ENCODE results near the gene SCT.

Gene SCT

GRCh38 chr11:643366-643765 is 16.4 kb upstream of the SCT start:
- no peak for DNase-seq

DNA sequence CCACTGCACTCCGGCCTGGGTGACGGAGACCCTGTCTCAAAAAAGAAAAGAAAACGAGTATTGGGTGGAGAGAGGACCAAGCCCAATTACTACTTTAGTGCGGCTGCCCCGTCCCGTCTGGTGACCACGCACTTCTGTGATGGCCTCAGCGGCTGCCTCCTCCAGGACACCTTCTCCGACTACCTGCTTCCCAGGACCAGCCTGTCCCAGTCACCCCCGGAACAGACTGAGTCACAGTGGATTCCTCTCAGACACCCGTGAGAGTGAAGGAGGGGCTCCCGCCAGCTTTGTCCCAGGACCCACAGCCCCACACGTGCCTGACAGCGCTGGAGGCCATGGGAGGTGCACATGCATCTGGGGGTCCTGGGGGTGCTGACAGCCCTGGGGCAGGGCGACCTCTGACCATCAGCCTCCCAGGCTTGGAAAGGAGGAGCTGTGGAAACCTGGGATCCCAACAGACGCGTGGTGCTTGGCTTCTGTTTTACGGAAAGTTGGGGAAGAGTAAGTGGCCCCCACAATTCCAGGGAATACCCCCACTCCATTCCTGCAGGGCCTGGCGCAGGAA is 14.9 kb upstream of the SCT start:
- no peak for DNase-seq

DNA sequence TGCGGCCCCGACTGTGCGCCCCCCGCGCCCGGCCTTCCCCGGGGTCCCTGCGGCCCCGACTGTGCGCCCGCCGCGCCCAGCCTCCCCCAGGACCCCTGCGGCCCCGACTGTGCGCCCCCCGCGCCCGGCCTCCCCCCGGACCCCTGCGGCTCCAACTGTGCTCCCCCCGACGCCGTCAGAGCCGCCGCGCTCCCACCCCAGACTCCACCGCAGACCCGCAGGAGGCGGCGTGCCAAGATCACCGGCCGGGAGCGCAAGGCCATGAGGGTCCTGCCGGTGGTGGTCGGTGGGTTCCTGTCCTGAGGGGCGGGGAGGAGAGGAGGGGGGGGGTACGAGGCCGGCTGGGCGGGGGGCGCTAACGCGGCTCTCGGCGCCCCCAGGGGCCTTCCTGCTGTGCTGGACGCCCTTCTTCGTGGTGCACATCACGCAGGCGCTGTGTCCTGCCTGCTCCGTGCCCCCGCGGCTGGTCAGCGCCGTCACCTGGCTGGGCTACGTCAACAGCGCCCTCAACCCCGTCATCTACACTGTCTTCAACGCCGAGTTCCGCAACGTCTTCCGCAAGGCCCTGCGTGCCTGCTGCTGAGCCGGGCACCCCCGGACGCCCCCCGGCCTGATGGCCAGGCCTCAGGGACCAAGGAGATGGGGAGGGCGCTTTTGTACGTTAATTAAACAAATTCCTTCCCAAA is 13.2 kb upstream of the SCT start:
- DNase-seq: peak in 1 of 2 donors; percentile 28

DNA sequence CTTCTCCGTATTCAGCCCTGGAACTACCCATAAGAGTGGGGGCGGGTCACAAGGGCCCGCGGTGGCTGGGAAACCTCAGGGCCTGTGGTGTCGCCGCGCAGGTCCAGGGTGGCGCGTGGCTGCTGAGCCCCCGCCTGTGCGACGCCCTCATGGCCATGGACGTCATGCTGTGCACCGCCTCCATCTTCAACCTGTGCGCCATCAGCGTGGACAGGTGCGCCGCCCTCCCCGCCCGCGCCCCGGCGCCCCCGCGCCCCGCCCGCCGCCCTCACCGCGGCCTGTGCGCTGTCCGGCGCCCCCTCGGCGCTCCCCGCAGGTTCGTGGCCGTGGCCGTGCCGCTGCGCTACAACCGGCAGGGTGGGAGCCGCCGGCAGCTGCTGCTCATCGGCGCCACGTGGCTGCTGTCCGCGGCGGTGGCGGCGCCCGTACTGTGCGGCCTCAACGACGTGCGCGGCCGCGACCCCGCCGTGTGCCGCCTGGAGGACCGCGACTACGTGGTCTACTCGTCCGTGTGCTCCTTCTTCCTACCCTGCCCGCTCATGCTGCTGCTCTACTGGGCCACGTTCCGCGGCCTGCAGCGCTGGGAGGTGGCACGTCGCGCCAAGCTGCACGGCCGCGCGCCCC is 12.5 kb upstream of the SCT start:
- DNase-seq: no peak

- no peak for DNase-seq
Measured at GRCh38 chr11:638631-639331, 11.8 kb upstream of the SCT start.

GRCh38 chr11:637593-638521 is 10.9 kb upstream of the SCT start:
- DNase-seq: no peak

GRCh38 chr11:637333-637592 is 10.3 kb upstream of the SCT start:
- DNase-seq: no peak

DNA sequence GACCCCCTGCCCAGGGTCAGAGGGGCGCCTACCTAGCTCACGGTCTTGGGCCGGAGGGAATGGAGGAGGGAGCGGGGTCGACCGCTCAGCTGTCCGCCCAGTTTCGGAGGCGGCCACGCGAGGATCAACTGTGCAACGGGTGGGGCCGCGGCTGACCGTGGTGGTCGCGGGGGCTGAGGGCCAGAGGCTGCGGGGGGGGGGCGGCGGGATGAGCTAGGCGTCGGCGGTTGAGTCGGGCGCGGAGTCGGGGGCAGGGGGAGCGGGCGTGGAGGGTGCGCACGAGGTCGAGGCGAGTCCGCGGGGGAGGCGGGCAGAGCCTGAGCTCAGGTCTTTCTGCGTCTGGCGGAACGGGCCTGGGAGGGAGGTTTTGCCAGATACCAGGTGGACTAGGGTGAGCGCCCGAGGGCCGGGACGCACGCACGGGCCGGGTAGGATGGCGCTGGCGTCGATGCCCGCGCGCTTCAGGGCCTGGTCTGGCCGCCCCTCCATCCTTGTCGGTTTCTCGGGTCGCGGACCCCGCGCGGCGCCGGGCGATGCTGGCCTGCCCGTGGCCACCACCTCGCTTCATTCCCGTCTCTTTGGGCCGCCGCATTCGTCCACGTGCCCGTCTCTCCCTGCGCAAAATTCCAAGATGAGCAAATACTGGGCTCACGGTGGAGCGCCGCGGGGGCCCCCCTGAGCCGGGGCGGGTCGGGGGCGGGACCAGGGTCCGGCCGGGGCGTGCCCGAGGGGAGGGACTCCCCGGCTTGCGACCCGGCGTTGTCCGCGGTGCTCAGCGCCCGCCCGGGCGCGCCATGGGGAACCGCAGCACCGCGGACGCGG is 9.7 kb upstream of the SCT start, which contains the start of gene DRD4:
TSS of gene DRD4 (plus strand) at position 759 of the 822 bp plus-strand sequence. CDS start at position 795, 36 bp downstream.
- DNase-seq: no peak

DNA sequence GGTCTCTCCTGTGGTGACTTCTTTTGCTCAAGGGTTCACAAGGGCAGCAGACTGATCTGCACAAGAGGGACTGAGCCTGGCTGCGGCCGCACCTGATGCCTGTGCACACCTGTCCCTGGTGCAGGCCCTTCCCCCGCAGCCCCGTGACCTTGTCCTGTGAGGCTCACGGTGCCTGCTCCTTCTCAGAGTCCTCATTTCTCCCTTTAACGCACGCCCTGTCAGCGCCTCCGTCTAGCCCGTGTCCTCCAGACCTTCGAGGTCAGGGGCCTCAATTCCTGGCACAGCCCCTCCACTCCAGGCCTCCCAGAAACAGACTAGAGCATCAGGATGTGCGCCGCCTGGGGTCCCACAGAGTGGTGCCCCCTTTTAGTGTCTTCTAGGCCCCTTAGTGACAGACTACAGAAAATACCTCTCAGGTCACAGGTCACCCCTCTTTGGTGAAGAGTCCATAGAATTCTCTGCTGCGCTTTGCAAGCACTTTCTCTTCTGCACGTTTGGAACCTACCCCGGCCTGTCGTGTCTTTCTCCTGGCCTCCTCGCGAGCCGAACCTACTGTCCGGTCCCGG is 9.0 kb upstream of the SCT start:
- DNase-seq: no peak

GRCh38 chr11:630871-631270 is 3.9 kb upstream of the SCT start:
- no peak for DNase-seq

DNA sequence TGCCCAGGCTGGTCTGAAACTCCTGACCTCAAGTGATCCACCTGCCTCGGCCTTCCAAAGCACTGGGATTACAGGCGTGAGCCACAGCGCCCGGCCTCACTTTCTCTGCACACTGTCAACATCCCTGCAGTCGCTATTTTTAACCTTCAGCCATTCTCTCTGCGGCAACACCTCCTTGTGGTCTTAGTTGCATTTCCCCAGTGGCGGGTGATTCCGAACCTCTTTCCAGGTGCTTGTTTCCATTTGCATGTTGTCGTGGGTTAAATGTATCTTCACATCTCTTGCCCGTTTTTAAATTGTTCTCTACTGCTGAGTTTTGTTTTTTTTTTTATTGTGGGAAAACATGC is 2.2 kb upstream of the SCT start:
- peak; percentile 26 to 63 for DNase-seq

DNA sequence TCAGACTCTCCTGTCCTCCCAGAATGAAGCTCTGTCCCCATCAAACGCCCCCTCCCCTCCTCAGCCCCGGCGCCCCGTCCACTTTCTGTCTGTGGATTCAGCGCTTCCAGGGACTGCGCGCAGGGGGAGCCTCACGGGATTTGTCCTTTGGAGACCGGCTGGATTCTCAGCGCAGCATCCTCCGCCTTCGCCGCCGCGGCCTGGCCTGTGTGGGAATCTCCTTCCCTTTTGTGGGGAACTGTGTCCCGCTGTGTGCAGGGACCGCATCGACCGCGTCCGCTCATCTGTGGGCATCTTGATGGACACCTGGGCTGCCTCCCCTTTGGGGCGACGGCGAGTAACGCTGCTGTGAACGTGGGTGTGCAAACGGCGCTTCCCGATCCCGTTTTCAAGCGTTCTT is 1.1 kb upstream of the SCT start:
- no peak for DNase-seq

DNA sequence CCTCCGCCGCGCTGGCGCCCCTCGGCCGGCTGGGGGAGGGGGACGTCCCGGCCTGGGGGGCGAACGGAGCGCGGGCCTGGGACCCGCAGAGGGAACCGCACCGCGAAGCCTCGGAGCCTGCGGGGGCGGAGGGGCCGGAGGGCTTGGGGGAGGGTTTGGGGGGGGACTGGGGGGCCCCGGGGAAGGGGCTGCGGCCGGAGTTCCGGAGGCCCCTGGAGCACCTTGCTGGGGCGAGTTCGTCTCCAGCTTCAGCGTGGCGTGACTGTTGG is 261 bp upstream of the SCT start:
- DNase-seq: no peak

GRCh38 chr11:625636-626268 is 1.2 kb downstream of the SCT start:
- no peak for DNase-seq

DNA sequence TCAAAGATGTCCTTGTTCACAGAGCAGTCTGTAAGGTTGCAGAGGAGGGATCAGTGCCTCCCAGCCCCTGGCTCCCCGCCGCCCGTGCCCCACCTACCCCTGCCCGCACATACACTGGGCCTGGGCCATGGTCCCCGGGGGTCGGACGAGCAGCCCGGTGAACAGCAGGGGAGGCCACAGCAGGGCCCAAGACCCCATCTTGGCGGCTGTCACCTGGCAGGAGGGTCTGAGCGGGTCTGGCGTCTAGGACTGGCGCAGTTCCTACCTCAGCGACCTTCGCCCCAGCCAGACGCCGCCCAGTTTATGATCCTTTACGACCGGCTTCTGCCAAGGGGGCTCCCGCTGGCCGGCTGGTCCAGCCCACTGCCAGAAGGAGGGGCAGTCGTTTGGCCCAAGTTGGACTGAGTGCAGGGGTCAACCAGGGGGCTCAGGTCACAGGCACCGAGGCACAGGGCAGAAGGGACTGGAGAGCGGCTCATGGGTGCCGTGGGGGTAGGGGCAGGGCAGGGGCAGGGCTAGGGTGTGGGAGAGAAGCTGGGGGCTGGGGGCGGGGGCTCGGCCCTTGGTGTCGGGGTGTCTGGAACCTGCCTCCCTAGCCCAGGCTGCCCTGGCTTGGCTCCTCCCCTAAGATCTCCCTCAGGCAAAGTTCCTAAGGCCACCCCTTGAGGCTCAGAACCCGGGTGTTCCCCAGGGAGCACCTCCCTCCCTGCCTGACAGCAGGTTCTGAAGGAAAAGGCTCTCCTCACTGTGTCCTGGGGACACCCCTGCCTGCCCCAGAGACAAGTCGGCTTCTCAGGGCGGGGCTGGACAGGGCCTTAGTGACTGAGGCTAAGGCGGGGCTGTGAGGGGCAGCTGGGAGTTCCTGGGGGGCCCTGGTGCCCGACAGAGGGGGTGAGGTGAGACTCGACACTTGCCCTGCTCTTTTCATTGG is 2.0 kb downstream of the SCT start, which contains the start of gene CDHR5:
TSS of gene CDHR5 (minus strand) at position 251 of the 931 bp plus-strand sequence. CDS start at position 198, 53 bp downstream.
- no peak for DNase-seq

DNA sequence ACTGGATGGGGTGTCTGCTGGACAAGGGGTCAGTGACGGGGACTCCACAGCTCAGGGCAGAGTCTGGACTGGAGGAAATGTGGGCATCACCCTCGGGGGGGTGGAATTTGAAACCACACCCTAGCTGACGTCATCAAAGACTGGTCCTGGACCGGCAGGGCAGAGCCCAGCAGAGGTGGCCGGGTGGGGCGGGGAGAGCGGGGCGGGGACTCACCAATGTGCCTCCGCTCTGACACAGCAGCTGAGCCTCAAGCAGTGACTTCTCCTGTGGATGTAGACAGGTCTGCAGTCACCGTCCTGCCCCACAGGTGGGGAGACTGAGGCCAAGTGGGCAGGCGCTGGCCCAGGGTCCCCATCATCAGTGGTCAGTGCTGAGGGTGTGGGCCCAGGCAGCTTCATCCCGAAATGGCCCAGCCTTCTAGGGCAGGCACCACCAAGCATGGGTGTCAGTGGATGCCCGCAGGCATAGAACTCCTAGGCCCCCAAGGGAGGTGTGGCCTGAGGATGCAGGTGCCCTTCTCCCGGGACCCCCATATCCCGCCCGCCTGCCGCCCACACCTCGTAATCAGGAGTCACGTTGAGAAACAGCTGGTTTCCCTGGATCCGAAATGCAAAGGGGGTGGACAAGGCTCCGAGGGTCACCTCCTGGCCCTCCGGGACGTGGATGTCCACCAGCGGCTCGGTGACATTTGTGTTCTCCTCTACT is 2.8 kb downstream of the SCT start:
- DNase-seq: no peak

- DNase-seq: no peak
Measured at GRCh38 chr11:623349-623869, 3.6 kb downstream of the SCT start.

- DNase-seq: no peak
Measured at GRCh38 chr11:621838-622237, 5.1 kb downstream of the SCT start.

Measured in CD4-positive, alpha-beta T cell treated with Interleukin-4 for 1 hour (primary cell).